HCT116 (cell line): ENCODE measurements around the gene CILP2.

Source experiments
- CEBPB ChIP-seq: IDR thresholded peaks from 2 replicates; pipeline ENCODE4 v1.6.1; 2012; ENCODE audit warnings: low read depth
- CTCF ChIP-seq, 3 experiments: fragments of 200-600 bp in 1 of 3; sonication (generic) in 1 of 3; IDR thresholded peaks in 2 of 3; conservative IDR thresholded peaks in 1 of 3; 2 replicates each; pipeline ENCODE4 v1.5.1; 2012 to 2017; ENCODE audit warnings: low read depth in 2 of 3, low read length in 2 of 3, antibody characterized with exemption in 1 of 3, borderline replicate concordance in 1 of 3, control low read depth in 1 of 3, mild to moderate bottlenecking in 1 of 3, mixed read lengths in 1 of 3, mixed run types in 1 of 3, moderate library complexity in 1 of 3; ENCODE audit not compliant: insufficient read depth in 1 of 3
- ELF1 ChIP-seq: IDR thresholded peaks from 2 replicates; pipeline ENCODE4 v1.6.1; 2012; ENCODE audit warnings: low read depth, borderline replicate concordance
- EZH2 ChIP-seq: fragments of 200-600 bp; sonication (generic); IDR thresholded peaks from 2 replicates; pipeline ENCODE4 v1.6.1; 2017; ENCODE audit warnings: antibody characterized with exemption, mixed run types
- EZH2phosphoT487 ChIP-seq: fragments of 200-600 bp; IDR thresholded peaks from 2 replicates; pipeline ENCODE4 v1.6.1; 2018; ENCODE audit warnings: antibody characterized with exemption, borderline replicate concordance
- POLR2A ChIP-seq: IDR thresholded peaks from 2 replicates; pipeline ENCODE4 v1.7.0; 2011; ENCODE audit warnings: borderline replicate concordance; ENCODE audit not compliant: insufficient read depth, insufficient read length; ENCODE audit errors: extremely low read depth
- POLR2AphosphoS5 ChIP-seq: IDR thresholded peaks from 2 replicates; pipeline ENCODE4 v1.6.1; 2011; ENCODE audit warnings: mild to moderate bottlenecking, low read depth, low read length, moderate library complexity
- SP1 ChIP-seq: IDR thresholded peaks from 2 replicates; pipeline ENCODE4 v1.6.1; 2012; ENCODE audit warnings: low read depth
- ZBTB33 ChIP-seq: IDR thresholded peaks from 2 replicates; pipeline ENCODE4 v1.6.1; 2011; ENCODE audit warnings: mild to moderate bottlenecking, low read length, moderate library complexity; ENCODE audit not compliant: insufficient replicate concordance; ENCODE audit errors: extremely low read depth

- TF ChIP-seq SP1: no peak
- no peak for TF ChIP-seq CTCF (IDR thresholded peaks at IDR 0.05 in 2 of 3, conservative IDR thresholded peaks at IDR 0.05 in 1 of 3; ENCODE audit: borderline replicate concordance in 1 of 3, insufficient read depth in 1 of 3, low read depth in 2 of 3, low read length in 2 of 3)
- no peak for TF ChIP-seq POLR2AphosphoS5
- TF ChIP-seq CEBPB: no peak
- no peak for TF ChIP-seq POLR2A
- no peak for TF ChIP-seq EZH2phosphoT487
- no peak for TF ChIP-seq EZH2
- TF ChIP-seq ZBTB33: no peak
- TF ChIP-seq ELF1: no peak
Observed at GRCh38 chr19:19544257-19544953, 6.3 kb downstream of the CILP2 start.
